Fibroblast of gingiva (primary cell): Measurements from ENCODE around the gene PPEF2.

Source experiments
- DNase-seq: peaks from one replicate; pipeline ENCODE4 v3.0.0-alpha.2; 2011; ENCODE audit warnings: low read depth

The PPEF2 gene

GRCh38 chr4:75892508-75892907 lies 9.7 kb downstream of the PPEF2 start:
- no peak for DNase-seq

DNA sequence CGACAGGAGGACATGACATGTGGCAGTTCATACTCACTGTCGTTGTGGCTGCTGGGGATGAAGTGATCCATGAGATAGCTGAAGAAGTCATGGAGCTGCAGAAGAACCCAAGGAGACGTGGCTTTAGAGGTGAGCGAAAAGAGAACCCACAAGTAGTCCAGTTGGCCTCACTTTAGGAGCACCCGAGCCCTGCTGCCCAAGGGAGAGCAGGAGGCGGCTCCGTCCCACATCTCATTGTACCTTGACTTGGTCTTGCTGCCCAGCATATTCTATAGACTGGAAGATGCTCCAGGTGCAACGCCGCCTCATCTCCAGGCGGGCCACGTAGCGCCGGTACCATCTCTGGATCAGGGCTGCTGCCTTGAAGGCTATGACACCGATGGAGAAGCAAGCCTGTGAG lies 10.6 kb downstream of the PPEF2 start:
- no peak for DNase-seq

DNA sequence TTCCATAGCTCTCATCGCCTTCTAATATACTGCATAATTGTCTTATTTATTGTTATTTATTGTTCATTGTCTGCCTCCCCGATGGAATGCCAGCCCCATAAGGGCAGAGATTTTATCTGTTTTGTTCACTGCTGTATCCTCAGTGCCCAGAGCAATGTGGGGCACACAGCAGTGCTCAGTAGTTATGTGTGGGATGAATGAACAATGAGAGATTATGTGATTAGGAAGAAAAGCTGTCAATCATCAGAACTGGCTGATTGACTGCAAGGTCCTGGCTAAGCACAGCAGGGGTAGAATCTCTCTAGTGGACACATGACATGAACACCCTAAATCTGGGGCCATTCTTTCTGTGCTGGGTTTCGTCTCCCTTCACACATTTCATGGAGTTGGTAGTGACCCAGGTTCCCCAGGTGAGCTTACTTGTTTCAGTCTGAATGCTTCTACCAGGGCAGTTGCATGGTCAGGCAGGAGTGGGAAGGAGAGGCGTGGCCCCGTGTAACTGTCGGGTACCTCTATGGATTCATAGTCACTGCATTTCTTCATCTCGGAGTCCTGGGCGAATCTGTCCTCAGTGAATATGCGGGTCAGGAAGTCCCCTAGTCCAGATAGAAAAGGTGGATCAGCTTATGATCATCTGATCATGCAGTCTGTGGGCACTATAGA lies 12.6 kb downstream of the PPEF2 start:
- no peak for DNase-seq

- DNase-seq: no peak
These were observed 16.1 kb downstream of the PPEF2 start for GRCh38 chr4:75886104-75886503.

DNA sequence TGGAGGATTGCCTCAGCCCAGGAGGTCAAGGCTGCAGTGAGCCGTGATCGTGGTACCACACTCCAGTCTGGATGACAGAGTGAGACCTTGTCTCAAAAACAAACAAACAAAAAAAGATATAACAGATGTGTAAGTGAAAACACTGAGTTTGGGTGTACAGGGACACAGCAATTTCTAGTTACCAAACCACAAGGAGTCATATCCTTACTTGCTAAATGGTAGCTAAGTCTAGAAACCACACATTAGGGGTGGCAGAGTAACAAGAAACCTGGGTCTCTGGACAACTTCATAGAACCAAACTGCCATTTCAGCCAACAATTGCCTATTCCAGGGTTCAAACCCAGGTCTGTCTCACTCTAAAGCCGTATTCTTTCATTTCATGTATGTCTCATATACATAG lies 20.8 kb downstream of the PPEF2 start:
- no peak for DNase-seq

DNA sequence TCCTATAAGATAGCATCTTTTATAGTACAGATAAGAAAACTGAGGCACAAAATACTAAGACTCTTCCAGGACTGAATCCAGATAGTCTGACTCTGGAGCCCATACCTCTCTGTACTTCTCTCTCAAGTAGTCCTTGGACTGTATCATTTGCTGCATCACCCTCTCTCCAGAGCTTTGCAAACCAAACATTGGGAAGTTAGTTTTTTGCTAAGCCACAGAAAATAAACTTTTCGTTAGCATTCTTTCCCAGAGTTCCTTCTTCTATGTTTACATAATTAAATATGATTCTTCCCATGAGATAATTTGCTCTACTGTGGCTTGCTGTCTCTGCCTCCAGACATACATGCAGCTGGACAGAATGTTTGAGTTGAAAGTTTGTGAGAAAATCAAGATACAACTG lies 22.0 kb downstream of the PPEF2 start:
- DNase-seq: no peak

GRCh38 chr4:75878246-75878756 lies 24.0 kb downstream of the PPEF2 start:
- DNase-seq: no peak

DNA sequence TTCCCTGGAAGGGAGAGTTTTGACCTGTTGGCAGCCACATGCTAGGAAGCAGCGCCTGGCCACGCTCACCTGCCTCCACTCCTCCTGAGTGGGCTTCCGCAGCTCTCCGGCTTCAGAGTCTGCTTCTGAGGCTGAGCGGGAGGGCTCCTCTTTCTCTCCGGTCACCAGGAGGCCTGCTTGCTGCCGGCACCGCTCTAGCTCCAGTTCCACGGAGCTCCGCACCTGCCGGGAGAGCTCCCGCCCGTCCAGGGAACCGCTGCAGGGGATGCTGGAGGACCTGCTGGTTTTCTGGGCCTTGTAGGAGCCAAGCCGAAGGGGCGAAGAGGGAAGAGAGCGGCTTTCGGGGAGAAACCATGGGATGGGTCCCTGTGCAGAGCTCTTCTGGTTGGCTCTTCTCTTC lies 26.0 kb downstream of the PPEF2 start:
- no peak for DNase-seq

DNA sequence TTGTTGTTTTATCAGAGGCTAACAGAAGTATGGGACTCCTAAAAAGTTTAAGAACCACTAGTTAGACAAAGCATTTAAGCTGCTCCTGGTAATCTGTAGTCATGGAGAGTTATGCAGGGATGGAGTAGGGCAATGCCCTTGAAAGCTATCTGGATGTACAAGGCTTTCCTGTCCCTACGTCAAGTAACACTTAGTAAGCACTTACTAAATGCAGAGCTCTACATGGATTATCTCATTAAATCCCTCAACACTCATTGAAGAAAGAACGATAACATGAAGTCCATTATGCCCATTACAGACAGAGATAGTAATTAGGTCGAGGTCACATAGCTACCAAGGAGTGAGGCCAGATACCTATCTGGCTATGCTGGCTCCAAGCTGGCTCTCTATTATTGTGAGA lies 33.2 kb downstream of the PPEF2 start:
- DNase-seq: no peak

- no peak for DNase-seq
These were observed 35.1 kb downstream of the PPEF2 start for GRCh38 chr4:75867130-75867529.

GRCh38 chr4:75860606-75861005 lies 41.6 kb downstream of the PPEF2 start:
- DNase-seq: no peak

GRCh38 chr4:75858721-75859120 lies 43.5 kb downstream of the PPEF2 start:
- no peak for DNase-seq

DNA sequence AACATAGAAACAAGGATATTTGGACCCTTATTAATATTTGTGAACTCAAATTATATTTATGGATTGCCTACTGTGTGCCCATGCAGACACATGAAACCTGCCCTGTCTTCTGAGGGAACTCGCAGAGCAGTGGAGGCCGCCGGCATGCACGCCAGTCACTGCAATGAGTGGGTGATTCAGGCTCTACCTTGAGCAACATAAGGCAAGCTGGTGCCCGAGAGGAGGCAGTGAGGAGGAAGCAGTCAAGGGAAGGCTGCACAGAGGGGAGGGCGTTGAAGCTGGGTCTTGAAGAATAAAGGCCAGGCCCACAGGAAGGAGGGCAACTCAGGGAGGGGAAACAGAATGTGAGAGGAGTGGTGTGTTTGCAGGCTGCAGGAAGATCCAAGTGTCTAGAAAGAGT lies 52.8 kb downstream of the PPEF2 start:
- DNase-seq: no peak

DNA sequence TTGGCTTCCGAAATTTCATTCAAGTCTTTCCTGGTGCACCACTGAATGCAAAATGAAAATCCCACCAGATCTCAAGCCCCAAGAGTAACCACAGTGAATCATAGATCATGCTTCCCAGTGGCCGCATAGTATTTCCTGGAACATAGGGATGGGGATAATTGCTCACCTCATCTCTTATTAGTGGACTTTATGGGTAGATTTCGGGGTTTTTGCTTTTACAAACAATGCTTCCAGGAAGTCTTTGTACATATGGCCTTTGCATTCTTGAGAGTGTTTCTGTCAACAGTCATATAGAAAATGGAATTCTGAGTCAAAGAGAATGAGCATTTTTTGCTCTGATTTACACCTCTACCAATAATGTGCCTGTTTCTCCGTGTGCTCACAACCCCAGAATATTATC lies 53.4 kb downstream of the PPEF2 start:
- no peak for DNase-seq

GRCh38 chr4:75848171-75848760 lies 54.0 kb downstream of the PPEF2 start:
- peak; percentile 85 for DNase-seq

DNA sequence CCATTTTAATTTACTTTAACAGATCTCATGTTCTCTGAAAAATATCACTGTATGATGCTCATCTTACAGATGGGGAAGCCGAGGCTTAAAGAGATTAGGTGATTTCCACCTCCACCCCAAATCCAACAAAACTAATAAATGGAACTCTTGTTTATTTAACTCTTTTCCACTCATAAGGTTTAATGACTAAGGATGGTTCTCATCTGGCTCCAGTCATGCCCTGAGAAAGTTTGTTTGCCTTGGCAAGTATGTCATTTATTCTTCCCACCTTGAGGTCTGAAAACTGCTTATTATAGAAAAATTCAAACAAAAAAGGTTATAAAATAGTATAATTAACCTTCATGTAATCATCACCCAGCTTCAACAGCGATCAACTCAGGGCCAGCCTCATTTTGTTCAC lies 56.3 kb downstream of the PPEF2 start:
- DNase-seq: no peak

DNA sequence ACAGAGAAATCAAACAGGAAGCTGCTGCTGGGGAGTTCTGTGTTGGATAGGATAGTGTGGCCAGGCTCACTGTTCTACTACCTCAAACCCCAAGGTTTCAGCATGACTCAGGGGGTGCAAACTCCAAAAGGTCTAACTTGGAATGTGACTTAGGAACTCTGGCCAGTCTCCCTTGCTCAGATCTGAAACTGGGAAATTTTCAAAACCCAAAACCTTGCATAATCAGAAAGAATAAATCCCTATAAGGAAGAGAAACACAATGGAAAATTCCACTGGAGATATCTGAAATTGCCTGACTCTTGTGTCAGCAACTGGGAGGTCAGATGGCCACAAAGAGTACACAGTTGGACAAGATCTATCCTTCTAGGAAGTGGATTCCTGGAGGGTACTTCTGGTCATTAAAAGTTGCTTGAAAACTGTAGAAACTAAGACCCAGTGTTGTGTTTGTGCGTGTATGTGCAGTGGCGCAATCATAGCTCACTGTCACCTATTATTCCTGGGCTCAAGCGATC lies 58.0 kb downstream of the PPEF2 start:
- DNase-seq: peak; percentile 89

GRCh38 chr4:75843596-75843995 lies 58.7 kb downstream of the PPEF2 start:
- DNase-seq: no peak

GRCh38 chr4:75841641-75842520 lies 60.4 kb downstream of the PPEF2 start:
- peak; percentile 56 for DNase-seq

DNA sequence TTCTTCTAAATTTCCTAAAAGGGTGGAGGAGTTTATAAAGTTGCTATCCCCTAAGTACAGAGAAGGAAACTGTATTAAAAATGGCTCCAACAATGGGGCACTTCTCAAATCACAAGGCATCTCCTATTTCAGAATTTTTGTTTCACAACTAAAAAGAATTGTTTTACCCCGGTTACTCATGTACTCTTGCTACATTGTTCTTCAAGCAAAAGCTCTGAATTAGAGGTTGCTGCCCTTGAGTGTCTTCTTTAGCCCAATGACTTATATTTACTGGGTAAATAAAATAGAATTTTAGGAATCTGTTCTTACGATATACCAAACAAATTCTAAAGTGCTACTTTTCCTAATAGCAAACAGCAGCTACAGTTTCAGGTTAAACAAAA lies 67.5 kb downstream of the PPEF2 start:
- DNase-seq: peak; percentile 79

DNA sequence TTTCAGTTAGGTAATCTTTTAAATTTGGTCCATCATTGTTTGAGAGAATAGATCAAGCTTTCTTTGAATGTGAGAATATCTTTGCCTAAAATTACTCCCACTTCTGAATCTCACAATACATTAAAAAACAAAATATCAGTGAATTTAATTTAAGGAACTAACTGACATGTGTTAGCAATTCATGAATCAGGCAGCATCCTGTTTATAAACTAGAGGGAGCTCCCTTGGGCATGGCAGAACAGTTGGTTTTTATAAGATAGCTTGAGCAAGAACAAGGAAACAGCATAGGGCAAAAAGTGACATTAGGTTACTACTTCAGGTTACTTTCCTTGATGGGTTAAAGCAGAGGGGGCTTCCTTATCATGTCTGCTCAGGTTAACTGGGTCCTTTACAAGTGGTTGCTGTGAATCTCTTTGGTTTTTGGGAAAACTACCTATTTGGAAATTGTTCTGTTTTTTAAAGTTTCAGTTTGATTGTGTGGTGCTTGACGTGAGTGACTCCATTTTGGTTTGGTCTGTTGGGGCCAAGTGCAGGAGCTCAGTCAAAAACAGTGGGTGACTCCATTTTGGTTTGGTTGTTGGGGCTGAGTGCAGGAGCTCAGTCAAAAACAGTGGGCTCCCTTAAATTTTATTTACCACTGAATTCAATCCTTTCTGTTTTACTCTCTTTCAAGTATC lies 68.0 kb downstream of the PPEF2 start:
- peak; percentile 70 for DNase-seq

DNA sequence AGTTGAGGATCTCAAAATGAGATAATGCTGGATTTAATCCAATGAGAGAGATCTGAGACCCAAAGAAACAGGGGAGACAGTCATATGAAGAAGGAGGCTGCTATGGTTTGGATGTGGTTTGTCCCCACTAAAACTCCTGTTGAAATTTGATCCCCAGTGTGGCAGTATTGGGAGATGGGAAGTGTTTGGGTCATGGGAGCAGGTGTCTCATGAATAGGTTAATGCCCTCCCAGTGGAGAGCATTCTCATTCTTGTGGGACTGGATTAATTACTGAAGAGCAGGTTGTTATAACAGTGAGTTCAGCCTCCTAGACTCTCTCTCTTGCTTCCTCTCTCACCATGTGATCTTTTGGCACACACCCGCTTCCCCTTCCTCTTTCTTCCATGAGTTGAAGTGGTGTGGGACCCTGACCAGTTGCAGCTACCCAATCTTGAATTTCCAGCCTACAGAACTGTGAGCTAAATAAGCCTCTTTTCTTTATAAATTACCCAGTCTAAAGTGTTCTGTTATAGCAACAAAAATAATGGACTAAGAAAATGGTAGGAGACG lies 70.3 kb downstream of the PPEF2 start:
- DNase-seq: no peak
